T47D (cell line): ENCODE measurements around the gene PGC.

Experiments used
- DNase-seq, 2 experiments: peaks; one replicate each; pipeline versions ENCODE4 v3.0.0 to v3.0.0-alpha.2; 2011 to 2012; ENCODE audit warnings: low read depth in 1 of 2, low spot score in 1 of 2
- JUND ChIP-seq: IDR thresholded peaks from 2 replicates; pipeline ENCODE4 v1.6.1; 2012; ENCODE audit warnings: low read depth
- in situ Hi-C: cut with HindIII; loops from 2 replicates; pipeline ENCODE4 v1.10.0; 2016; ENCODE audit warnings: low sequenced_read_pairs, low pct_unique_long_range_greater_than_20kb

PGC gene

DNA sequence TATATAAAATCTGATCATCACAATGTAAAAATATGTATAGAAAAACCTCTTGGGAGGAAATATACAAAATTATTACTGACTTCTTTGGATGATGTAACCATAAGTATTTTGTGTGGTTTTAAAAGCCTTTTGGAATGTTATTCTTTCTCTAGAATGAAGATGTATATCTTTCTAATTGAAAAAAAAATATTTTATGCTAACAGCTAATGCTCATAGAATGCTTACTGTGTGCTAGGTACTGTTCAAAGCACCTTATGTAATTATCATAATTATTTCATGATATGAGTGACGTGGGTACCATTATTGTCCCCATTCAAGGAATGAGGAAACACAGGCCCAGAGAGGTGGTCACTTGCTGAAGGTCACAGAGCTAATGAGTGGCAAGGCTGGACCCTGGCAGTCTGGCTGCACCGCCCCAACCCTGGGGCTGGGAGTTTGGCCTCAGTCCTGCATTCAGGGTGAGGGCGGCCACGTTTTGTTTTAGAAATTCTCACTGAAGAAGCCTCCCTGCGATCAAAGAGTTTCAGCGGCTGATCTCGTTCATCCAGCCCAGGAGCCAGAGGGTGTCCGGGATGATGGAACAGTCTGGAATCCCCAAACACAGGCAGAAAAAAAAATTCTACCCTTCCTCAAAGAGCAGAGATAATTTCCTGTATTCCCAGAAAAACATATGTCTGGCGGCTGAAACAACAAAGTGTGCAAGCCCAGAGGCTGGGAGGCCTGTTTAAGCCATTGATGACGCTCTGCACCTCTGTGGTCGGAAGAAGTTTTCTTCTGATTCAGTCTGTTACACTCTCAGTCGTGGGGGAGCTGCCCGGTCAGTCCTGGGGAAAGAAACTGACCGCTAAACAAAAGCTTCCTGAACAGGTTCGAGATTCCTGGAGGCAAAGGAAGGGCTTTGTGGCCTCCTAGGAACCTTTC lies 49.1 kb downstream of the PGC start:
- DNase-seq: no peak
- TF ChIP-seq JUND: no peak
- in situ Hi-C loops: no loop called here

DNA sequence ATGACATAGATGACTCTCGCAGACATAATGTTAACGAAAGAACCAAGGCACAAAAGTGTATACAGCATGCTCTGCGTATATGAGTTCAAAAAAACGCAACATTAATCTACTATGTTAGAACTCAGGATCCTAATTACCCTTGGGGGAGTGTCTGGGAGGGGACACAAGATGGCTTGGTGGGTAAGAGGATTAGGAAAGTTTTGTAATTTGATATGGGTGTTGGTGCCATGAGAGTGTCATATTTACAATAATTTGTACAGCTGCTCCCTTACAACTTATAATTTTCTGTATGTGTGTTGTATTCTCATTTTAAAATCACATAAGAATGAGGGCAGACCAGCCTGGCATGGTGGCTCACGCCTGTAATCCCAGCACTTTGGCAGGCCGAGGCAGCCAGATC lies 50.4 kb downstream of the PGC start:
- in situ Hi-C loops: no loop called here
- no peak for DNase-seq
- no peak for TF ChIP-seq JUND

DNA sequence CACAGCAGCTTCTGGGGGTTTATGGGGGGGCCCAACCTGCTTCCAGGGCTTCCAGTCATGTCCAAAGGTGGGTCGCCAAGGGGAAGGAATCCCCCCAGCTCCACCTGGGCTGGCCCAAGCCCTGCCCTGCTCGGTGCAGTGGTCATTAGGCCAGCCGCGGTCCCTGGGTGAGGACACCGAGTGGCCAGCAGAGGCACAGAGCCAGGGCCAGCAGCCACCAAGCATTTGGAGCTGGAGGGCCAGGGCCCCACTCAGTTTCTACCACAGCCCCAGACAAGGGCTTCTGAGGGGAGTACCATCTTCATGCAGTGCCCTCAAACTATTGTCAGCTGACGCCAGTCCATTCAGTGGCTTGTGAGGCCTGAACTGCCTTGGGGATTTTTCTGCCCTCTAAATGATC lies 51.4 kb downstream of the PGC start:
- in situ Hi-C loops: no loop called here
- TF ChIP-seq JUND: no peak
- DNase-seq: no peak

DNA sequence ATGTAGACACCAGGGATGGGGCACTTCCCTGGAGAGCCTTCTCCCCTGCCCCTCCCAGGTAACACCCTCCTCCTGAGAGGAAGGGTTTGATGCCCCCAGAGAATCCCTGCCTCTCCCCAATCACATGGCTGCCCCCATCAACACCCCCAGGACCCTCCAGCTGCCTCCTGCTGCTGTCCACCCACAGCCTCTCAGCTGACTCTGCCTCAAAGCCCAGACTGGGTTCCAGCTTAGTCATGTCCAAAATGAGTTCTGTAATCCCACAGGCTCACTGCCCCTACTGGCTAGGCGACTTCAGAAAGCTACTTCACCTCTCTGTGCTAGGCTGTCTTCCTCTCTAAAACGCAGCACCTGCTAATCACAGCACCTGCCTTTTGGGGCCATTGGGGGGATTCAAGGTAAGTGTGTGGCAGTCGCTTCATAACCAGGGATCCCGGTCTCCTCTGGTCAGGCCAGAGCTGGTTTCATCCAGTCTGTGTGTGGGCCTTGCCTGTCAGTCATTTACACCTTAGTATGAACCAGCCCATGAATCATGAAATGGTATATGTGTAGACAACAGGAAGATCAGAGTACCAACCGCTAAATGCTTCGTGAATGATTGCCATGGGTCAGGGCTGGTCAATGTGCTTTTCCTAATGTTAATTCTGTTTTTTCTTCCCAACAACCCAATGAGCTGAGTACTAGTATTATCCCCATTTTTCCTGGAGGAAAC lies 52.2 kb downstream of the PGC start:
- DNase-seq: no peak
- no peak for TF ChIP-seq JUND
- in situ Hi-C loops: no loop called here

DNA sequence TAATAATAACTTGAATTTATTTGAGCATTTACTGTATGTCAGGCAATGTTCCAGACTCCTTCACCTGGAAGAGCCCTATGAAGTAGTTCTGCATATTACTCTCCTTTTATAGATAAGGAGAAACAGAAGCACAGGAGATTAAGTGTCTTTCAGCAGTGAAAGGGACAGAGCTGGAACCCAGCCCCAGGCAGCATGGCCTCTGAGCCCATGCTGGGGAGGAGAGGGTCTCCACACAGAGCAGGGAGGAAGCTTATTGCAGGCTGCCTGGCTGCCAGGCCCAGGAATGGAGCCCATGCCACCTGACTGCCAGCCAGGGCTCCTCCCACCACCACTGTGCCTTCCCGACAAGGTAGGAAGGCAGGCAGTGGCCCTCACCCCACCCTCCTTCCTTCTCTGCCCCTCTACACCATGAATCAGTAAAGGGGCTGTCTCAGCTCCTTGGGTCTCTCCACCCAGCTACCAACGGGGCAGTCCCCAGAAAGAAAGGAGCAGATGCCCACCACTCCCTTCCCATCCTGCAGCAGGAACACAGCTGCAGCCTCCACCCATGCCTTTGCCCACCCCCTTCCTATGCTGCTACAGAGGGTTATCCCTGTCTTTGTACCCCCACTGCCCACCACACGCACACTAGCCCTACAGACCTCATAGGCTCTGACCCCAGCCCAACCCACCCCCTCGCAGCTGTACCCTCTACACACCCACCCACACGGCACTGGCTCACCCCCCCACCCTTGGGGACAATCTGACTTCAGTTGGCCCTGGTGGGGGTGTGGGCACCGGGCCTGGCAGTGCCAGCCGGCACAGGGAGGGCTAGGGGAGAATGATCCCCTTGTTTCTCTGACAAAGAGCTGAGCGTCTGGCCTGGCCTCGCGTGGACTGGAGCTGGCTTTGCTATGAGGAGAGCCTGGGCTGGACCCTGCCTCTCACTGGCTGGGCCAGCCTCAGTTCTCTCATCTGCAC lies 53.6 kb downstream of the PGC start:
- TF ChIP-seq JUND: no peak
- in situ Hi-C loops: no loop called here
- no peak for DNase-seq

DNA sequence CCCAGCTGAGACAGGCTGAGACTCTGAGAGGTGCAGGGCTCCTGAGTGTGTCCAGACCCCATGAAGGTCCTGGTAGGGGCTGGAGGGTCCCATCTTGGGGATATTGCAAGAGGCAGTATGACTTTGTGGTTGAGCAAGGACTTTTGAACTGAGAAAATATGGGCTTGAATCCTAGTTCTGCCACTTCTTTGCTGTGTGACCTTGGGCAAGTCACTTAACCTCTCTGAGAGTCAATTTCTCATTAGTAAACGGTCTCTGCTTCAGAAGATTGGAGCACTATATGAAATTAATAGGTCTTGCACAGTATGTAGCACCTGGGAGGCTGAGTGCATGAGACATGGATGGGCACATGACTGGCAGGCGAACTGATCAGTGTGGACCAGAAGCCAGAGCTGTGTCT lies 54.5 kb downstream of the PGC start:
- no peak for TF ChIP-seq JUND
- in situ Hi-C loops: no loop called here
- DNase-seq: no peak

DNA sequence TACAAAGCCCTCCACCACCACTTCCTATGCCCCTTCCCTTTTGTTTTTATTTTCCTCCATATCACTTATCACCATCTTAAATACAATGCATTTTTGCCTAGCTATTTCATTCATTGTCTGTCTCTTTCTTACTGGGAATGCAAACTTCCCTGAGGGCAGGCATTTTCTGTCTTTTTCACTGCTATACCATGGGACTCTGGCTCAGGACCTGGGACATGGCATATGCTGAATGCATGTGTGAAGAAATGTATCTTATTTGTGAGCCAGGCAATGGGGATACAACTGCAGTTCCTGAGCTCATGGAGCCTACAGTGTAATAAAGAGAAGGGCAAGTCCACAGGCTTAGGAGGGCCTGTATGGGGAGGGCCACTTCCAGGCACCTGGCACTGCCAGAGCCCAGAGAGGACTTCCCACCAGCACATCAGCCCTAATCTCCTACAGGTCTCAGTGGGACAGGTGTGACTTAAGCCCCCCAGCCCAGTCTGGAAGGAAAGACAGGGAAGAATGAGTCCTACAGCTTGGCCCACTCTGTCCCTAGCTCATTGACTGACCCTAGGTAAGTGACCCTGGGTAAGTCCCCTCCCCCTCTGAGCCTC lies 55.0 kb downstream of the PGC start:
- in situ Hi-C loops: no loop called here
- DNase-seq: no peak
- TF ChIP-seq JUND: no peak

DNA sequence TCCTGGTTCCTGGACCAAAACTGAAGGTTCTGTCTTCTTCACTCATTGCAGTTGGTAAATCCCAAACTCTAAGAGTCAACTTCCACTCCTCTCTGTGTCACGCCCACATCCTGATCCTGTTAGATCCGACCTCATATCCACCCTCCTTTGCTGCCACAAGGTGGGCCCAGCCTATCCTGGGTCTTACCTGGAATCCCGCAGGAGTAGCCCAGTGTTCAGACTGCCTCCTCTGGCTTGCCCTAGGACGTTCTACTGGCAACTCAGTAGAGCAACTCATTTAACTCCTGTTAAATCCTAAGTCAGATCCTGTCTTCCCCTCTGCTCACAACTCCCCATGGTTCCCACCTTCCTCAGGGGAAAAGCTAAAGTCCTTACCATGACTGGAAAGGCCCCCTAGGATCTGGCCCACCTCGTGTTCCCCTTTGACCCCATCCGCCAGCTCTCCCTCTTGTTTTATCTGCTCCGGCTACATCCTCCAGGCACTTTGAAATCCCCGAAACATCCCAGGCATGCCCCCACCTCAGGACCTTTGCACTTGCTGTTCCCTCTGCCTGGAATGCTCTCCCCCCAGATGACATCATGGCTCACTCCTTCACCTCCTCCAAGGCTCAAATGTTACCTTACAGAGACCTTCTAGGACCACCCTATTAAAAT lies 55.6 kb downstream of the PGC start:
- no peak for DNase-seq
- TF ChIP-seq JUND: no peak
- in situ Hi-C loops: no loop called here

DNA sequence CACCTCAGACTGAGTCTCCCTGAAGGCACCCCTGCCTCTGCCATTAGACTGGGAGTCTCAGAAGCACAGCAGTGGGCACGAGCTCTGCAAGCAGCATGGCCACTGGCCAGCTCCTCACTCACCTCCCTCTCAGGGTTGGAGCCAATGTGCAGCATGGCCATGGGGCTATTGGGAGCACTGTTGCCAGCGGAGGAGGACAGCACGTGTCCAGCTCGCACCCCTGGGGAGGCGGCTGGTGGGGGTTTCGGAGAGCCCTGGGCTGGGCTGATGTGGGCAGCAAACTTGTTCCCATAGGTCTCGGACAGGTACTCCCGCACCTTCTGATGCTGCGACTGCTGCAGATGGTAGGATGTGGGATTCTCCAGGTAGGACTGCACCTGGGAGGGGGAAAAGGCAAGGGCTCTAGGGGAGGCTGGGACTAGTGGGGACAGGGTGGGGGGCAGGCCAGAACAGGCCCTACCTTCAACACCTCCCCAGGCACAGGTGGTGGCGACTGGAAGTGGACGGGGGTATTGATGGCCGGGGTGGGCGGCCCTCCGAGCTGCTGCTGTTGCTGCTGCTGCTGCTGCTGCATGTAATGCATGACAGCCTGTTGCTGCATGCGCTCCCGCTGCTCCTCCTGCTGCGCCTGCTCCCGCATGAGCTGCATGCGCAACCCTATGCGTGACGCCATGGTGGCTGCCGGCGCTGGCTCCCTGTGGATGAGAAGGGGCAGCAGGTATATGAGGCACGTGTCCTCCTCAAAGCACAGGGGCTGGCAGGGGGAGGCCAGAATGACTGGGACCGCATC lies 56.5 kb downstream of the PGC start:
- TF ChIP-seq JUND: no peak
- no peak for DNase-seq
- in situ Hi-C loops: no loop called here

DNA sequence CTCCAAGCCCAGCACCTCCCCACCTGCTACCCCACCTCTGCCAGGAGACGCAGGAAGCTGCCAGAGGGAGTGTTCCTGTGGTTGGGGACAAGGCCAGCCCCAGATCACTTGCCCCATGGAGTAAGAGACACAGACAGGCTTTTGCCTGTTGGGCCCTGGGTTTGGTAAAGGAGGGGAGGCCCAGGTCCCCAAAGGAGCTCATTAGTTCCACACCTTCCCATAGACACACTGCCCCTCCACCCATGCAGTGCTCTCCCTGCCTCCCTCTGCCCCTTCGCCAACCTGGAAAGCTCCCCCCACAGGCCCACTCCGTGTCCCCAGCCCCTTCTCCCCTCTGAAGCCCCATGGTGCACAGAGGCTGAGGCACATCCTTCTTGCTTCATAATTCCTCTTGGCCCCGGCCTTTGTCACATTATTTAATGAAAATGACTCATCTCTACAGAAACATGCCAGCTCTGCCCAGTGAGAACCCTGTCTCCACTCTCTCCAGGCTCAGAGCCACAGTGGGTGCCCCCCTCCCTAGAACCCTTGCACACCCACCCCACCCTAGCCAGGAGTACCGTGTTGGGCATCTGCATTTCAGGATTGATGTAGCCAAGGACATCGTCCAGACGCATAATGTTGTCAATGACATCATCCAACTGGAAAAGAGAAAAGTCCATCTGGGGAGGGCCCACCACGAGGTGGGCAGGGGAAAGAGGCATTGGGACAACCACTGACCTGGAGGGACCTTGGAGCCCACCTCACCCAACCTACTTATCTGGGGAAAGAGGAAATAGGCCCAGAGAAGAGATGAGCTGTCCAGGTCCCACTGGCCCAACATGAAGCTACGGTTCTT lies 57.8 kb downstream of the PGC start:
- no peak for TF ChIP-seq JUND
- DNase-seq: no peak
- in situ Hi-C loops: no loop called here
